K562 (cell line): ENCODE data around the gene CHCHD5. TPM values are rescaled to one million over a fixed set of nuclear protein-coding genes. Genes with fewer than 3 reads are reported as not detected.

ENCODE experiments used
- BRD4 ChIP-seq: fragments of 200-600 bp; sonication (generic); IDR thresholded peaks from 2 replicates; pipeline ENCODE4 v1.6.1; 2017; ENCODE audit warnings: inconsistent platforms
- EHMT2 ChIP-seq: fragments of 450-650 bp; IDR thresholded peaks from 2 replicates; pipeline ENCODE4 v1.6.1; 2018; ENCODE audit warnings: antibody characterized with exemption
- EZH2 ChIP-seq: IDR thresholded peaks from 2 replicates; pipeline ENCODE4 v1.6.1; 2012; ENCODE audit warnings: low read depth, mild to moderate bottlenecking, inconsistent platforms, low read length, borderline replicate concordance
- GTF2A2 ChIP-seq: IDR thresholded peaks from 2 replicates; pipeline ENCODE4 v1.6.1; 2016; ENCODE audit warnings: mild to moderate bottlenecking, missing genetic modification characterization, missing compliant biosample characterization
- KAT2B ChIP-seq: IDR thresholded peaks from one replicate; pipeline ENCODE4 v1.6.1; 2012; ENCODE audit warnings: low read depth, mild to moderate bottlenecking, control low read depth, inconsistent platforms, low read length, moderate library complexity
- MAX ChIP-seq: sonication (generic); formaldehyde crosslinking; IDR thresholded peaks from 2 replicates; pipeline ENCODE4 v1.9.0; 2022; ENCODE audit warnings: mild to moderate bottlenecking, missing genetic modification reagents
- MTA2 ChIP-seq: fragments of 450-650 bp; IDR thresholded peaks from 2 replicates; pipeline ENCODE4 v1.6.1; 2016; ENCODE audit warnings: low read depth
- NFIX ChIP-seq: fragments of 250-450 bp; sonication (Bioruptor Pico); IDR thresholded peaks from 2 replicates; pipeline ENCODE4 v1.4.0; 2020; ENCODE audit warnings: low read depth, mild to moderate bottlenecking, moderate library complexity
- NR2F6 ChIP-seq: fragments of 450-650 bp; formaldehyde crosslinking; IDR thresholded peaks from 2 replicates; pipeline ENCODE4 v1.4.0; 2020; ENCODE audit warnings: mild to moderate bottlenecking
- PHF21A ChIP-seq: fragments of 450-650 bp; IDR thresholded peaks from 2 replicates; pipeline ENCODE4 v1.6.1; 2017; ENCODE audit warnings: low read depth, borderline replicate concordance
- POLR2H ChIP-seq: IDR thresholded peaks from 2 replicates; pipeline ENCODE4 v1.6.1; 2016; ENCODE audit warnings: missing genetic modification characterization, low read depth, mild to moderate bottlenecking, control low read depth, missing compliant biosample characterization, moderate library complexity
- TAF9B ChIP-seq: fragments of 450-650 bp; IDR thresholded peaks from 2 replicates; pipeline ENCODE4 v1.6.1; 2018; ENCODE audit warnings: mild to moderate bottlenecking; ENCODE audit not compliant: partially characterized antibody
- TGIF2 ChIP-seq: sonication (generic); formaldehyde crosslinking; IDR thresholded peaks from 2 replicates; pipeline ENCODE4 v1.8.1; 2022; ENCODE audit warnings: mild to moderate bottlenecking, missing genetic modification reagents, moderate library complexity
- UBTF ChIP-seq, 2 experiments: IDR thresholded peaks; 2 replicates each; pipeline ENCODE4 v1.6.1; 2012; ENCODE audit warnings: improper control_type of control experiment in 2 of 2, low read depth in 2 of 2, low read length in 2 of 2, borderline replicate concordance in 1 of 2
- ZBTB1 ChIP-seq: sonication (generic); formaldehyde crosslinking; IDR thresholded peaks from 2 replicates; pipeline ENCODE4 v1.8.1; 2023; ENCODE audit warnings: missing genetic modification reagents, low read depth, mild to moderate bottlenecking, borderline replicate concordance
- ZBTB26 ChIP-seq: fragments of 450-650 bp; formaldehyde crosslinking; IDR thresholded peaks from 2 replicates; pipeline ENCODE4 v1.4.0; 2022; ENCODE audit warnings: missing genetic modification characterization
- ZFP1 ChIP-seq: fragments of 450-650 bp; formaldehyde crosslinking; IDR thresholded peaks from 2 replicates; pipeline ENCODE4 v1.4.0; 2020; ENCODE audit warnings: mild to moderate bottlenecking, mixed read lengths
- ZFX ChIP-seq: sonication (generic); formaldehyde crosslinking; IDR thresholded peaks from 2 replicates; pipeline ENCODE4 v1.8.0; 2022; ENCODE audit warnings: mild to moderate bottlenecking, missing genetic modification reagents, moderate library complexity
- ZNF134 ChIP-seq: fragments of 250-450 bp; sonication (Bioruptor Pico); conservative IDR thresholded peaks from 2 replicates; pipeline ENCODE4 v1.4.0; 2020
- ZNF165 ChIP-seq: fragments of 250-450 bp; sonication (Bioruptor Pico); IDR thresholded peaks from 2 replicates; pipeline ENCODE4 v1.4.0; 2020; ENCODE audit warnings: borderline replicate concordance
- ZNF282 ChIP-seq: sonication (generic); formaldehyde crosslinking; IDR thresholded peaks from 2 replicates; pipeline ENCODE4 v1.8.1; 2023; ENCODE audit warnings: missing genetic modification reagents
- ZNF347 ChIP-seq: fragments of 450-650 bp; formaldehyde crosslinking; IDR thresholded peaks from 2 replicates; pipeline ENCODE4 v1.4.0; 2020; ENCODE audit warnings: low read depth, mild to moderate bottlenecking, moderate library complexity
- ZNF655 ChIP-seq: fragments of 250-450 bp; sonication (Bioruptor Pico); IDR thresholded peaks from 2 replicates; pipeline ENCODE4 v1.5.0; 2021
- ZNF766 ChIP-seq: fragments of 200-800 bp; sonication (Bioruptor generic); conservative IDR thresholded peaks from 2 replicates; pipeline ENCODE4 v1.6.1; 2016; ENCODE audit warnings: missing genetic modification characterization, missing compliant biosample characterization
- ZNF830 ChIP-seq: fragments of 250-450 bp; sonication (Bioruptor Pico); IDR thresholded peaks from 2 replicates; pipeline ENCODE4 v1.5.0; 2021; ENCODE audit warnings: mild to moderate bottlenecking
- polyA plus RNA-seq, 8 experiments: library from polyadenylated mRNA; depleted of rRNA in 4 of 8; stranded (reverse) in 5 of 8; unstranded in 3 of 8; fragments of >200 nt; fragmentation: Nextera tagmentation in 2 of 8; fragmentation: Illumina TruSeq in 1 of 8; extraction: Ambion mirVana in 2 of 8; extraction: Trizol in 1 of 8; gene quantifications; 2 replicates each; pipeline versions ENCODE4 v1.2.1 to v1.2.3, GENCODE V29; 2011 to 2014; ENCODE audit warnings: inconsistent platforms in 1 of 8, missing spikeins in 1 of 8
- total RNA-seq, 7 experiments: library from RNA; depleted of rRNA in 6 of 7; stranded (reverse); fragments of >200 nt in 6 of 7; fragmentation: Illumina TruSeq in 2 of 7; extraction: Trizol in 2 of 7; gene quantifications; 2 replicates each; pipeline versions ENCODE4 v1.2.1 to v1.2.3, GENCODE V29; 2011 to 2021; ENCODE audit warnings: low replicate concordance in 1 of 7

The CHCHD5 gene
- total and polyA plus RNA-seq, 9 of the 15 experiments (the other 6 are each of a cell fraction or from before 2014, with no cell fraction given): 7.4 to 79.3 (median 33.4) TPM

GRCh38 chr2:112542123-112542983 lies 42.1 kb upstream of the CHCHD5 start, which contains the start of gene POLR1B (continued):
- TF ChIP-seq ZFP1 (CRISPR knock-in tag): no peak
- no peak for TF ChIP-seq POLR2H (tag)
- TF ChIP-seq ZBTB26 (CRISPR knock-in tag): 0 out of 2 replicates have a peak, but pooled peaks have one; percentile 68
- 0 out of 2 replicates have a peak, but pooled peaks have one; percentile 6 for TF ChIP-seq ZNF165 (CRISPR knock-in tag)
- TF ChIP-seq PHF21A: no peak
- TF ChIP-seq UBTF (IDR thresholded peaks at IDR 0.05; ENCODE audit: borderline replicate concordance in 1 of 2, low read depth in 2 of 2, low read length in 2 of 2): no peak
- no peak for TF ChIP-seq EHMT2
- no peak for TF ChIP-seq KAT2B
- TF ChIP-seq MAX (CRISPR knock-in tag): peak; percentile 99
- no peak for TF ChIP-seq NFIX (CRISPR knock-in tag)
- TF ChIP-seq ZFX (CRISPR knock-in tag): peak; percentile 93
- peak; percentile 57; the same call in 1 of the 2 replicates for TF ChIP-seq ZBTB1 (CRISPR knock-in tag)
- TF ChIP-seq ZNF282 (CRISPR knock-in tag): peak; percentile 19; the same call in 1 of the 2 replicates
- TF ChIP-seq GTF2A2: no peak
- no peak for TF ChIP-seq BRD4
- peak; percentile 49 for TF ChIP-seq TAF9B
- TF ChIP-seq EZH2: no peak
- no peak for TF ChIP-seq ZNF830 (CRISPR knock-in tag)
- no peak for TF ChIP-seq NR2F6 (CRISPR knock-in tag)
- TF ChIP-seq ZNF766 (CRISPR knock-in tag): peak; percentile 72
- peak; percentile 99 for TF ChIP-seq TGIF2 (CRISPR knock-in tag)
- no peak for TF ChIP-seq ZNF347 (CRISPR knock-in tag)
- no peak for TF ChIP-seq ZNF655 (CRISPR knock-in tag)
- TF ChIP-seq ZNF134: no peak
- TF ChIP-seq MTA2: no peak
